Activated CD8-positive, alpha-beta memory T cell treated with anti-CD3 and anti-CD28 coated beads, Interleukin-2, amount 50 U/mL, for 1 hour (primary cell): ENCODE results near the gene LMOD2.

Experiments
- DNase-seq: peaks from one replicate; pipeline ENCODE4 v3.0.0-alpha.2; 2020; ENCODE audit errors: extremely low read depth

LMOD2 gene

GRCh38 chr7:123639631-123640030 is 16.0 kb upstream of the LMOD2 start:
- DNase-seq = no peak

- DNase-seq = no peak
Observed at GRCh38 chr7:123640583-123640982, 15.1 kb upstream of the LMOD2 start.

GRCh38 chr7:123641901-123642300 is 13.8 kb upstream of the LMOD2 start:
- DNase-seq = no peak

GRCh38 chr7:123643495-123644441 is 11.9 kb upstream of the LMOD2 start:
- no peak for DNase-seq

- DNase-seq = no peak
Observed at GRCh38 chr7:123645516-123645915, 10.2 kb upstream of the LMOD2 start.

GRCh38 chr7:123647106-123647730 is 8.4 kb upstream of the LMOD2 start:
- no peak for DNase-seq

- DNase-seq = no peak
Observed at GRCh38 chr7:123649964-123650363, 5.7 kb upstream of the LMOD2 start.

GRCh38 chr7:123650595-123650994 is 5.1 kb upstream of the LMOD2 start:
- no peak for DNase-seq

- DNase-seq = no peak
Observed at GRCh38 chr7:123652406-123652805, 3.3 kb upstream of the LMOD2 start.

GRCh38 chr7:123653162-123653561 is 2.5 kb upstream of the LMOD2 start:
- DNase-seq = no peak

- no peak for DNase-seq
Observed at GRCh38 chr7:123656544-123657303, 1.1 kb downstream of the LMOD2 start.

GRCh38 chr7:123657304-123657685 is 1.6 kb downstream of the LMOD2 start:
- DNase-seq = no peak

- DNase-seq = no peak
Observed at GRCh38 chr7:123658023-123658422, 2.4 kb downstream of the LMOD2 start.

GRCh38 chr7:123660514-123661354 is 5.1 kb downstream of the LMOD2 start:
- no peak for DNase-seq

GRCh38 chr7:123661765-123662164 is 6.1 kb downstream of the LMOD2 start:
- DNase-seq = no peak

- no peak for DNase-seq
Observed at GRCh38 chr7:123662293-123662692, 6.6 kb downstream of the LMOD2 start.

- DNase-seq = no peak
Observed at GRCh38 chr7:123662755-123663154, 7.1 kb downstream of the LMOD2 start.

- DNase-seq = no peak
Observed at GRCh38 chr7:123663200-123663599, 7.5 kb downstream of the LMOD2 start.

- DNase-seq = no peak
Observed at GRCh38 chr7:123665157-123665556, 9.5 kb downstream of the LMOD2 start.

- no peak for DNase-seq
Observed at GRCh38 chr7:123665896-123666295, 10.2 kb downstream of the LMOD2 start.

GRCh38 chr7:123666492-123666891 is 10.8 kb downstream of the LMOD2 start:
- DNase-seq = no peak

GRCh38 chr7:123669485-123669884 is 13.8 kb downstream of the LMOD2 start:
- no peak for DNase-seq
